ENCODE results near the gene GRM4. TPM values are rescaled to one million over a fixed set of nuclear protein-coding genes. Genes with fewer than 3 reads are reported as not detected.

GRM4 gene
- total RNA-seq, 1 donor from 2014 or later = not detected

DNA sequence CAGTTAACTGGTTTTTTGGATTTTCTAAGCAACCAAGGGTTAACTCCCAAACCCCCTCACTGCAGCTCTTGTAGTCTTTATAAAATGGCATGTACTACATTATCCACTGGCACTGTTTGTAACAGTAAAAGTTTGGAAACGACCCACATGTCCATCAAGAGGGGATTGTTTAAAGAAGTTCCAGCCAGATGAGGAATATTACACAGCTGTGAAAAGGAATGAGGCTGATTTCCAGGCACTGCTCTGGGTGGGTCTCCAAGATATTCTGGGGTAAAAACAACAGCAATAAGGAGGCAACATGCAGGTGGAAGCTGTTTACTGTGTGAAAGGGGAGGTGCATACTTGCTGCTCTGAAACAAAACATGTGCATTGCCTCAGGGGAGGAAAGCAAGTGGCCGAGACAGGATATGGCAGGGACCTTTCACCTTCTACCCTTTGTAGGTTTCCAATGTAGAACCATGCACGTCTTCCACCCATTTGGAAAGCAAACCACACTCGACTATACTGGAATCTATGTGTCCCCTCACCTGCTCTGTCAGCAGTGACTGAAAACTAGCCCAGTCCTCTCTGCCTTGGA lies 51.9 kb downstream of the GRM4 start:
- peaks cover 13% of the 10 kb centered on the region for H3K27me3 ChIP-seq (ENCODE audit: low read depth)
- no peak overlapping the region for H3K27ac ChIP-seq
- intact Hi-C loops (cut with DNase I) = no loop called here
- H3K9me3 ChIP-seq = no peaks in the 10 kb centered on the region
- ATAC-seq (no peak), DNase-seq (no peak)
- H3K4me3 ChIP-seq = no peak overlapping the region
- no peak for TF ChIP-seq CTCF (IDR thresholded peaks at IDR 0.05)
- H3K4me1 ChIP-seq = no peaks in the 10 kb centered on the region
- no peaks in the 10 kb centered on the region for H3K36me3 ChIP-seq

- no peaks in the 10 kb centered on the region for H3K4me1 ChIP-seq
- no peak overlapping the region for H3K4me3 ChIP-seq
- no peak for ATAC-seq
Measured at GRCh38 chr6:34093206-34093605, 52.7 kb downstream of the GRM4 start.

DNA sequence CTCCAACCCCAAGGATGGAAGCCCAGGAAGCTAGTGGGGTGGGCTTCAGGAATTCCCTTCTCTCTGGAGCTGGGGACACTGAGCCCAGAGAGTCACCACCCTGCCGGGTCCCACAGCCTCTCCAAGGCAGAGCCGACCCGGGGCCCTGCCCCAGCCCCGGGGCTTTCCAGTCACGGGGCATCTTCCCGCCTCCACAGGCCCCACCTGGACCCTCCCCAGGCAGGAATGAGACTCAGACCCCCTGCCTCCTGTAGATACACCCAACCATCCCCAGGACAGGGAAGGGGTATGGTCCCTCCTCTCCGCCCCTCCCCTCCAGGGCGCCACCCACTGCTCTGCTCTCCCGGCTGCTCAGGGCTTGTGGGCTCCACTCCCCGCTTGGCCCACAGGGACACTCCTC lies 53.3 kb downstream of the GRM4 start:
- ATAC-seq (no peak), DNase-seq (no peak)
- no peak overlapping the region for H3K4me3 ChIP-seq
- intact Hi-C loops (cut with DNase I) = no loop called here
- H3K36me3 ChIP-seq = no peaks in the 10 kb centered on the region
- H3K27ac ChIP-seq = no peak overlapping the region
- H3K9me3 ChIP-seq = no peaks in the 10 kb centered on the region
- TF ChIP-seq CTCF (IDR thresholded peaks at IDR 0.05) = no peak
- H3K27me3 ChIP-seq (ENCODE audit: low read depth) = peaks cover 13% of the 10 kb centered on the region
- no peaks in the 10 kb centered on the region for H3K4me1 ChIP-seq

More at GRCh38 chr6:34093206-34093605, 52.7 kb downstream of the GRM4 start:
- no peak overlapping the region for H3K27ac ChIP-seq
- H3K27me3 ChIP-seq (ENCODE audit: low read depth) = peaks cover 13% of the 10 kb centered on the region
- TF ChIP-seq CTCF (IDR thresholded peaks at IDR 0.05) = no peak
- H3K36me3 ChIP-seq = no peaks in the 10 kb centered on the region
- H3K9me3 ChIP-seq = no peaks in the 10 kb centered on the region
- no peak for DNase-seq
- intact Hi-C loops (cut with DNase I) = no loop called here

DNA sequence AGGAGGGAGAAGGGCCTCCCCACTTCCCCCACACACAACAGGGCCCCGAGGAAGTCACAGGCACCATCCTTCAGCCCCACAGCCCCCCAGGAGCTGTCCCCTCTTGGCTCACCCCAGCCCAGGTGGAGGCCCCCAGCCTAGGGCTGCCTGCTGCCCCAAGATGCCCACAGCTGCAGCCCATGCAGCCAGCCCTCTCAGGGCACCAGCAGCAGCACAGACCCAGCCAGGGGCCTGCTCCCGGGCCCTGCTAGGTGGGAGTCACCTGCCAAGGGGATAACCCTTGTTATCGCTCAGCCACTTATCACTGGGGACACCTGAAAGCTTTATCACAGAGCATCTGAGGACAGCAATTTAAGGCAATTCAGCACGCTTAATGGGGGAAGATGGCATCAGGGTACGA lies 55.0 kb downstream of the GRM4 start:
- TF ChIP-seq CTCF (IDR thresholded peaks at IDR 0.05) = no peak
- no peaks in the 10 kb centered on the region for H3K4me1 ChIP-seq
- ATAC-seq = no peak

DNA sequence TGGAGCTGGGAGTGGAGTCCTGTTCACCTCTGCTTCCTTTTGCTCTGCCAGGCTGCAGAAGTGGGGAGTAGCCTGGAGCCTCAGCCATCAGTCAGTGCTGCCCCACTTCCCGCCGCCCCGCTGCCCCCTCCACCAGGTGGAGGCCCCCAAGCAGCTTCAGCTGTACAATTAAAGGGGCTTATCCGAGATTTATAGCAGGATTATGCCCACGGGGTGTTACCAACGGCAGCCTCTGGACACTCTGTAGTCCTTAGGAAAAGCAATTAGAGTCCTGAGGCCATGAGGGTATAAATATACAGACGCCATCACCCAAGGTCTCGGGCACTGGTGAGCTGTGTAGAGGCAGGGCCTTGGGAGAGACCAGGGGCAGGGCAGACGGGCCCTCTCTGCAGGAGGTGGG lies 55.4 kb downstream of the GRM4 start:
- Histone ChIP-seq H3K36me3 (no peaks in the 10 kb centered on the region), H3K9me3 (no peaks in the 10 kb centered on the region), H3K4me3 (no peak overlapping the region), H3K4me1 (no peaks in the 10 kb centered on the region), H3K27ac (no peak overlapping the region), H3K27me3 (ENCODE audit: low read depth) (peaks cover 9% of the 10 kb centered on the region)
- no peak for TF ChIP-seq CTCF (IDR thresholded peaks at IDR 0.05)
- intact Hi-C loops (cut with DNase I) = no loop called here
- ATAC-seq = no peak
- DNase-seq = no peak

More for the DNA sequence above, 55.0 kb downstream of the GRM4 start:
- Histone ChIP-seq H3K27ac (no peak overlapping the region), H3K9me3 (no peaks in the 10 kb centered on the region), H3K4me3 (no peak overlapping the region), H3K27me3 (ENCODE audit: low read depth) (peaks cover 13% of the 10 kb centered on the region), H3K36me3 (no peaks in the 10 kb centered on the region)
- no peak for DNase-seq
- intact Hi-C loops (cut with DNase I) = no loop called here

All from lower lobe of right lung (tissue), 2 donors.